Fibroblast of mammary gland (primary cell): ENCODE results near the gene TMEM182.

ENCODE experiments used
- DNase-seq: peaks from one replicate; pipeline ENCODE4 v3.0.0-alpha.2; 2010; ENCODE audit warnings: low read depth
- H3K4me3 ChIP-seq: 2 replicates; pipeline ENCODE4 v1.5.1; 2011; ENCODE audit warnings: low read depth, mild to moderate bottlenecking, low read length, moderate library complexity; ENCODE audit not compliant: control insufficient read depth
- CTCF ChIP-seq: conservative IDR thresholded peaks from 2 replicates; pipeline ENCODE4 v1.5.1; 2011; ENCODE audit warnings: low read depth, low read length, inconsistent platforms; ENCODE audit not compliant: control insufficient read depth, insufficient read depth

Gene TMEM182

GRCh38 chr2:102735416-102736109 is 26.3 kb upstream of the TMEM182 start:
- peak; percentile 21 for DNase-seq
- no peak for TF ChIP-seq CTCF
- H3K4me3 ChIP-seq, result peak overlapping the region; percentile 83

GRCh38 chr2:102736110-102736409 is 25.8 kb upstream of the TMEM182 start:
- H3K4me3 ChIP-seq, result peak overlapping the region; percentile 83
- DNase-seq, result no peak
- TF ChIP-seq CTCF, result no peak

GRCh38 chr2:102736410-102737409 is 25.1 kb upstream of the TMEM182 start:
- TF ChIP-seq CTCF, result peak; percentile 8
- H3K4me3 ChIP-seq, result peak overlapping the region; percentile 83
- DNase-seq, result peak; percentile 38

- no peak for DNase-seq
- no peak overlapping the region for H3K4me3 ChIP-seq
- TF ChIP-seq CTCF, result no peak
These were observed 24.4 kb upstream of the TMEM182 start for GRCh38 chr2:102737431-102737830.

GRCh38 chr2:102743259-102743658 is 18.6 kb upstream of the TMEM182 start:
- DNase-seq, result no peak
- no peak overlapping the region for H3K4me3 ChIP-seq
- TF ChIP-seq CTCF, result no peak

GRCh38 chr2:102748107-102748506 is 13.7 kb upstream of the TMEM182 start:
- no peak for DNase-seq
- H3K4me3 ChIP-seq, result no peak overlapping the region
- no peak for TF ChIP-seq CTCF
